SHP77 (cell line): ENCODE measurements around the gene SASH1.
"Not testable (repeated sequence)": the region's sequence is repeated elsewhere in the genome, so short reads cannot be mapped to it uniquely, and the experiment has no call there.

Experiments used
- DNase-seq, 2 experiments: peaks; one replicate each; lab custom pipeline; 2025; lab: John Stamatoyannopoulos, UW

Gene SASH1

GRCh38 chr6:148585641-148586040, 243.0 kb downstream of the SASH1 start:
- DNase-seq = not testable (repeated sequence)

- DNase-seq = no peak
These were observed 248.2 kb downstream of the SASH1 start for GRCh38 chr6:148590883-148591282.

GRCh38 chr6:148591656-148592055, 249.0 kb downstream of the SASH1 start:
- no peak for DNase-seq

- no peak for DNase-seq
These were observed 250.6 kb downstream of the SASH1 start for GRCh38 chr6:148593130-148593812.

GRCh38 chr6:148593813-148594170, 251.2 kb downstream of the SASH1 start:
- no peak for DNase-seq

GRCh38 chr6:148595550-148595949, 252.9 kb downstream of the SASH1 start:
- no peak for DNase-seq

- DNase-seq = no peak
These were observed 254.3 kb downstream of the SASH1 start for GRCh38 chr6:148596891-148597455.

GRCh38 chr6:148598724-148599123, 256.1 kb downstream of the SASH1 start:
- DNase-seq = no peak

GRCh38 chr6:148599967-148600426, 257.4 kb downstream of the SASH1 start:
- DNase-seq = no peak
